Stimulated activated CD8-positive, alpha-beta memory T cell treated with anti-CD3 and anti-CD28 coated beads, Interleukin-2, amount 100 ng/mL, for 48 hours (primary cell): ENCODE measurements around the gene AHDC1.

ENCODE experiments used
- DNase-seq, 2 donors: peaks; one replicate each; pipeline ENCODE4 v3.0.0-alpha.2; 2020; ENCODE audit warnings: low read depth in 2 of 2

AHDC1 gene

GRCh38 chr1:27614043-27614624, 10.2 kb upstream of the AHDC1 start:
- no peak for DNase-seq

GRCh38 chr1:27612718-27613117, 8.8 kb upstream of the AHDC1 start:
- DNase-seq: no peak

GRCh38 chr1:27611450-27611849, 7.5 kb upstream of the AHDC1 start:
- no peak for DNase-seq

- DNase-seq: no peak
Measured at GRCh38 chr1:27609618-27610240, 5.8 kb upstream of the AHDC1 start.

- DNase-seq: no peak
Measured at GRCh38 chr1:27609210-27609555, 5.2 kb upstream of the AHDC1 start.

GRCh38 chr1:27607239-27607804, 3.4 kb upstream of the AHDC1 start:
- no peak for DNase-seq

GRCh38 chr1:27606708-27607238, 2.8 kb upstream of the AHDC1 start:
- DNase-seq: no peak

GRCh38 chr1:27605796-27606707, 2.1 kb upstream of the AHDC1 start:
- peak in 1 of 2 donors; percentile 44 for DNase-seq

GRCh38 chr1:27605300-27605766, 1.4 kb upstream of the AHDC1 start:
- DNase-seq: no peak

GRCh38 chr1:27604579-27605299, 795 bp upstream of the AHDC1 start:
- DNase-seq: no peak

- no peak for DNase-seq
Measured at GRCh38 chr1:27603309-27603680, 649 bp downstream of the AHDC1 start.

- DNase-seq: no peak
Measured at GRCh38 chr1:27602462-27603308, 1.3 kb downstream of the AHDC1 start.

- no peak for DNase-seq
Measured at GRCh38 chr1:27601771-27602461, 2.0 kb downstream of the AHDC1 start.

- DNase-seq: no peak
Measured at GRCh38 chr1:27601321-27601770, 2.6 kb downstream of the AHDC1 start.

GRCh38 chr1:27600498-27601175, 3.3 kb downstream of the AHDC1 start:
- DNase-seq: no peak

GRCh38 chr1:27599605-27600497, 4.1 kb downstream of the AHDC1 start:
- DNase-seq: no peak

GRCh38 chr1:27598902-27599528, 4.9 kb downstream of the AHDC1 start:
- peak in 1 of 2 donors; percentile 32 for DNase-seq

- no peak for DNase-seq
Measured at GRCh38 chr1:27598295-27598687, 5.7 kb downstream of the AHDC1 start.
